ENCODE results near the gene SLC44A1. TPM values are rescaled to one million over a fixed set of nuclear protein-coding genes. Genes with fewer than 3 reads are reported as not detected.

Gene SLC44A1
- total RNA-seq, 3 donors from 2014 or later: 85.1 to 183 (median 121) TPM

DNA sequence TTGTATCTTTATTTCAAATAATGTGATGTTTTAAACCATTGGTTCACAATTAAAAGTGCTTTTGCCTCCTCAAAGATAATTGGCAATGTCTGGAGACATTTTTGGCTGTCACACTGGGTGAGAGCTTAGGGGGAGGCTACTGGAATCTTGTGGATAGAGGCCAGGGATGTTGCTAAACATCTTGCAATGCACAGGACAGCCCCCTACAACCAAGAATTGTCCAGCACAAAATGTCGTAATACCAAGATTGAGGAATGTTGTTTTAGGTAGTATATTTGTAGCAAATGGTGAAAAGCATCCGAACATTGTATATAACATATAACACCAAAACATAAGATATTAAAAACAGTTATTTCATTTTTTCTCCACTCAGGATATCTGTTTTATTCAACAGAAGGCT lies 99.8 kb downstream of the SLC44A1 start:
- no peak overlapping the region for H3K4me3 ChIP-seq
- no peaks in the 10 kb centered on the region for H3K36me3 ChIP-seq (ENCODE audit: low read depth)
- DNase-seq (no peak), ATAC-seq (no peak)
- intact Hi-C loops (cut with DNase I, micrococcal nuclease): no loop called here
- H3K9me3 ChIP-seq: no peaks in the 10 kb centered on the region
- TF ChIP-seq, protein P1, sequence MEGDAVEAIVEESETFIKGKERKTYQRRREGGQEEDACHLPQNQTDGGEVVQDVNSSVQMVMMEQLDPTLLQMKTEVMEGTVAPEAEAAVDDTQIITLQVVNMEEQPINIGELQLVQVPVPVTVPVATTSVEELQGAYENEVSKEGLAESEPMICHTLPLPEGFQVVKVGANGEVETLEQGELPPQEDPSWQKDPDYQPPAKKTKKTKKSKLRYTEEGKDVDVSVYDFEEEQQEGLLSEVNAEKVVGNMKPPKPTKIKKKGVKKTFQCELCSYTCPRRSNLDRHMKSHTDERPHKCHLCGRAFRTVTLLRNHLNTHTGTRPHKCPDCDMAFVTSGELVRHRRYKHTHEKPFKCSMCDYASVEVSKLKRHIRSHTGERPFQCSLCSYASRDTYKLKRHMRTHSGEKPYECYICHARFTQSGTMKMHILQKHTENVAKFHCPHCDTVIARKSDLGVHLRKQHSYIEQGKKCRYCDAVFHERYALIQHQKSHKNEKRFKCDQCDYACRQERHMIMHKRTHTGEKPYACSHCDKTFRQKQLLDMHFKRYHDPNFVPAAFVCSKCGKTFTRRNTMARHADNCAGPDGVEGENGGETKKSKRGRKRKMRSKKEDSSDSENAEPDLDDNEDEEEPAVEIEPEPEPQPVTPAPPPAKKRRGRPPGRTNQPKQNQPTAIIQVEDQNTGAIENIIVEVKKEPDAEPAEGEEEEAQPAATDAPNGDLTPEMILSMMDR (IDR thresholded peaks at IDR 0.05): no peak
- H3K4me1 ChIP-seq (ENCODE audit: low read depth): peaks cover 9% of the 10 kb centered on the region

DNA sequence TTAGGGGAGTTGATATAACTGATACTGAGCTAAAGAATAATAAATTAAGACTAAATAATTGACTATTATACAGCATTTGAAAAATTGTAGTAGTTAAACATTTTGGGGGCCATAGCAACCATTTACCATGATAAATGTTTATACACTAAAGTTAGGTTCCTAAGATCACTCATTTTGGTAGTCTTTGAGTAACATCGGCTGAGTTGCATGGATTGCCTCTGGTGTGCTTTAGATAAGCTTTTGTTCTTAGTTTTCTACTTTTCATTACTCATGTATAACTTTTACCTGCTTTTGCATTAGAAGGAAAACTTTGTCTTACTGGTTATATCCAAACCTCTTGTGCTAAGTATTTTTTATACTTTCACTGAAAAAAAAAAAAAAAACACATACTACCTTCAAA lies 101.2 kb downstream of the SLC44A1 start:
- TF ChIP-seq, protein P1 (IDR thresholded peaks at IDR 0.05): no peak
- Histone ChIP-seq H3K4me1 (ENCODE audit: low read depth) (peaks cover 9% of the 10 kb centered on the region), H3K9me3 (no peaks in the 10 kb centered on the region), H3K4me3 (no peak overlapping the region), H3K36me3 (ENCODE audit: low read depth) (no peaks in the 10 kb centered on the region)
- DNase-seq: no peak
- ATAC-seq: no peak
- intact Hi-C loops (cut with DNase I, micrococcal nuclease): no loop called here

GRCh38 chr9:105346273-105346672 lies 101.8 kb downstream of the SLC44A1 start:
- DNase-seq (no peak), ATAC-seq (no peak)
- Histone ChIP-seq H3K9me3 (no peaks in the 10 kb centered on the region), H3K36me3 (ENCODE audit: low read depth) (no peaks in the 10 kb centered on the region), H3K4me1 (ENCODE audit: low read depth) (peaks cover 9% of the 10 kb centered on the region), H3K4me3 (no peak overlapping the region)
- TF ChIP-seq, protein P1 (IDR thresholded peaks at IDR 0.05): no peak
- intact Hi-C loops (cut with DNase I, micrococcal nuclease): no loop called here

DNA sequence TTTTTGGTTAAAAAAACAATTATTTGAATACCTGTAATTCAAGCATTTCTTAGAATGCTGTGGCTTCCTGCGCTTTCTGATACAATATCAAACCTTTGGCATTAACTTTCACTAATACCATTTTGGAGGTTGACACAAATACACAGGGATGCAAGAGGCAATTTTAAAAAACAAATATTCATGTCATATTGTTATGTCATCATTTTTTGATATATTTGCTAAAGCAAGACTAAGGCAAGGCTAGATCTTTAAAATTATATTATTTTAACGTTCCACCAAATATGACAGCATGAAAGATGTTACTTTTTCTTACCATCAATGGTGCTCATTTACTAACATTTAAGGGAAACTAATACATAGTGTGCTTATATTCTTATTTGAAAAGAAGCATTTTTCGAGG lies 110.0 kb downstream of the SLC44A1 start:
- DNase-seq (no peak), ATAC-seq (no peak)
- intact Hi-C loops (cut with DNase I, micrococcal nuclease): no loop called here
- Histone ChIP-seq H3K4me1 (ENCODE audit: low read depth) (no peaks in the 10 kb centered on the region), H3K36me3 (ENCODE audit: low read depth) (no peaks in the 10 kb centered on the region), H3K9me3 (no peaks in the 10 kb centered on the region), H3K4me3 (no peak overlapping the region)
- TF ChIP-seq, protein P1 (IDR thresholded peaks at IDR 0.05): no peak

GRCh38 chr9:105355781-105356180 lies 111.3 kb downstream of the SLC44A1 start:
- intact Hi-C loops (cut with DNase I, micrococcal nuclease): no loop called here
- no peaks in the 10 kb centered on the region for H3K9me3 ChIP-seq
- H3K4me1 ChIP-seq (ENCODE audit: low read depth): no peaks in the 10 kb centered on the region
- H3K36me3 ChIP-seq (ENCODE audit: low read depth): no peaks in the 10 kb centered on the region
- no peak overlapping the region for H3K4me3 ChIP-seq
- TF ChIP-seq, protein P1 (IDR thresholded peaks at IDR 0.05): no peak
- DNase-seq (peak in 1 of 3 donors; percentile 67), ATAC-seq (peak; percentile 98)

DNA sequence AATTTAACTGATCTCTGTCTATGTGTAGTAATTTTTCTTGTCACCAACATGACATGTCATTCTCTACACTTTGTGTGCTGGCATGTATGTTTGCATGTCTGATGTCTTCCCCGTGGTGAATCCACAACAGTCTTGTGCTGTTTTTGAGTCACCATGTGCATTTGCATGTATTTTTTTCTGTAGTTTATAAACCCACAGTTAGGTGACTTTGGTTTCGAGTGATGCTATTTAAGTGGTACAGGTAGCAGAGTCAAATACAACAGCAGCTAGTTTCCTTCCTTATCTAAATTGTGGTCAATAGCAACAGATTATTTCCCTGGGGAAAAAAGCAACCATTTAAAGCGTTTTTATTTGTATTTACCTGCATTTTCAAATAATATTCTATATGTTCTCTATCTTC lies 113.5 kb downstream of the SLC44A1 start:
- TF ChIP-seq, protein P1 (IDR thresholded peaks at IDR 0.05): no peak
- DNase-seq (no peak), ATAC-seq (peak; percentile 29)
- Histone ChIP-seq H3K36me3 (ENCODE audit: low read depth) (no peaks in the 10 kb centered on the region), H3K4me1 (ENCODE audit: low read depth) (no peaks in the 10 kb centered on the region), H3K9me3 (no peaks in the 10 kb centered on the region), H3K4me3 (no peak overlapping the region)
- intact Hi-C loops (cut with DNase I, micrococcal nuclease): no loop called here
